HepG2 (cell line): Measurements from ENCODE around the gene TBC1D10B. TPM values are rescaled to one million over a fixed set of nuclear protein-coding genes. Genes with fewer than 3 reads are reported as not detected.

Experiments
- ATAC-seq: fragments of 200-7000 bp; cut with Tn5 transposase; 3 replicates; pipeline ENCODE4 v1.9.1; 2020; ENCODE audit warnings: mild to moderate bottlenecking, moderate library complexity
- BruUV-seq: library from RNA; stranded (reverse); fragments of 400-500 nt; replicated peaks from 2 replicates; lab custom pipeline; 2021; lab: Mats Ljungman, UMichigan
- CTCF ChIA-PET: fragments of 300-600 bp; formaldehyde crosslinking; extraction: SDS; loops from one replicate; lab custom pipeline; 2021; ENCODE audit warnings: low total read pairs, inconsistent platforms, low intra/inter-chr PET ratio; lab: Yijun Ruan, JAX
- POLR2A ChIA-PET: fragments of 350-600 bp; sonication (Branson Sonifier 250); formaldehyde crosslinking; loops from one replicate; lab custom pipeline; 2020; ENCODE audit warnings: antibody characterized with exemption, inconsistent platforms; lab: Yijun Ruan, JAX
- DNase-seq: peaks from one replicate; pipeline ENCODE4 v3.0.0-alpha.2; 2015; ENCODE audit warnings: low spot score
- FAIRE-seq: peaks from 3 replicates; lab custom pipeline; 2011; peaks lifted over from hg19 to GRCh38; lab: Jason Lieb, UNC
- H2AFZ ChIP-seq: one replicate; pipeline ENCODE4 v1.6.1; 2011; ENCODE audit warnings: low read length, inconsistent platforms
- H3K27ac ChIP-seq: fragments of 300-600 bp; 3 replicates; pipeline ENCODE4 v1.8.0; 2011; ENCODE audit warnings: mixed run types, mild to moderate bottlenecking, mixed read lengths, low read length, inconsistent platforms; ENCODE audit not compliant: insufficient read depth; ENCODE audit errors: extremely low read length
- H3K27me3 ChIP-seq, 2 experiments: fragments of 200-600 bp in 1 of 2; 2 replicates in 1 of 2; 3 replicates in 1 of 2; pipeline versions ENCODE4 v1.6.0 to v1.8.0; 2011; ENCODE audit warnings: low read length in 2 of 2, mild to moderate bottlenecking in 2 of 2, moderate library complexity in 2 of 2, inconsistent platforms in 1 of 2; ENCODE audit not compliant: insufficient read depth in 2 of 2, control insufficient read depth in 1 of 2
- H3K36me3 ChIP-seq, 2 experiments: fragments of 200-600 bp in 1 of 2; replicated peaks in 1 of 2; 2 replicates in 1 of 2; 3 replicates in 1 of 2; pipeline versions ENCODE4 v1.5.1 to v1.8.0; 2011; ENCODE audit warnings: low read length in 2 of 2, inconsistent platforms in 1 of 2; ENCODE audit not compliant: insufficient read depth in 2 of 2, control insufficient read depth in 1 of 2
- H3K4me1 ChIP-seq: 2 replicates; pipeline ENCODE4 v1.5.1; 2012; ENCODE audit warnings: low read length, inconsistent platforms; ENCODE audit not compliant: insufficient read depth
- H3K4me2 ChIP-seq: 2 replicates; pipeline ENCODE4 v1.6.0; 2011; ENCODE audit warnings: low read depth, low read length, inconsistent platforms
- H3K4me3 ChIP-seq, 3 experiments: fragments of 200-600 bp in 1 of 3; sonication (generic), shearing (Covaris generic) in 1 of 3; replicated peaks in 1 of 3; 2 replicates each; pipeline ENCODE4 v1.5.1; 2011 to 2016; ENCODE audit warnings: low read length in 3 of 3, inconsistent platforms in 2 of 3, low read depth in 2 of 3, mild to moderate bottlenecking in 2 of 3, control low read depth in 1 of 3, mixed read lengths in 1 of 3; ENCODE audit not compliant: insufficient read depth in 1 of 3
- H3K79me2 ChIP-seq: one replicate; pipeline ENCODE4 v1.6.1; 2011; ENCODE audit warnings: low read length, inconsistent platforms; ENCODE audit not compliant: insufficient read depth
- H3K9ac ChIP-seq: 2 replicates; pipeline ENCODE4 v1.6.0; 2011; ENCODE audit warnings: mild to moderate bottlenecking, low read depth, low read length, inconsistent platforms; ENCODE audit not compliant: insufficient read depth
- H3K9me3 ChIP-seq: 2 replicates; pipeline ENCODE4 v1.5.1; 2012; ENCODE audit warnings: mild to moderate bottlenecking, low read length
- H4K20me1 ChIP-seq: 2 replicates; pipeline ENCODE4 v1.6.0; 2011; ENCODE audit warnings: inconsistent platforms, mild to moderate bottlenecking, low read length, moderate library complexity; ENCODE audit not compliant: insufficient read depth
- FOXP1 ChIP-seq, 2 experiments: fragments of 450-650 bp in 1 of 2; IDR thresholded peaks; 2 replicates each; pipeline ENCODE4 v1.6.1; 2017 to 2018; ENCODE audit warnings: antibody characterized with exemption in 1 of 2
- KDM1A ChIP-seq: IDR thresholded peaks from 2 replicates; pipeline ENCODE4 v1.6.1; 2016; ENCODE audit warnings: missing compliant biosample characterization
- POLR2A ChIP-seq, 2 experiments: IDR thresholded peaks; 2 replicates each; pipeline ENCODE4 v1.6.1; 2011; ENCODE audit warnings: low read depth in 2 of 2, low read length in 2 of 2, mild to moderate bottlenecking in 1 of 2, moderate library complexity in 1 of 2; ENCODE audit not compliant: insufficient read depth in 1 of 2
- SIN3B ChIP-seq: fragments of 150-350 bp; IDR thresholded peaks from 2 replicates; pipeline ENCODE4 v1.6.1; 2014; ENCODE audit warnings: low read length
- SRF ChIP-seq: IDR thresholded peaks from 2 replicates; pipeline ENCODE4 v1.6.1; 2011; ENCODE audit warnings: mild to moderate bottlenecking, low read depth, low read length, moderate library complexity
- ZNF839 ChIP-seq: sonication (generic); formaldehyde crosslinking; IDR thresholded peaks from 2 replicates; pipeline ENCODE4 v1.4.0; 2020; ENCODE audit warnings: missing genetic modification reagents, mild to moderate bottlenecking, borderline replicate concordance
- WGBS: methylation state at CpG from one replicate; pipeline ENCODE4 v1.1.6; 2017; ENCODE audit warnings: low lambda C conversion rate; 5-methylcytosine and 5-hydroxymethylcytosine counted together
- in situ Hi-C: cut with HindIII; loops from 2 replicates; pipeline ENCODE4 v1.10.0; 2017; ENCODE audit warnings: low pct_unique_long_range_greater_than_20kb; ENCODE audit not compliant: extremely low pct_ligation_motif_present
- intact Hi-C: fragments of 100-400 bp; cut with micrococcal nuclease; formaldehyde crosslinking; loops from one replicate; pipeline ENCODE4 v1.10.0; 2022; ENCODE audit not compliant: unreplicated experiment
- polyA plus RNA-seq, 8 experiments: library from polyadenylated mRNA; depleted of rRNA in 3 of 8; stranded (reverse) in 7 of 8; unstranded in 1 of 8; fragments of >200 nt; fragmentation: Illumina TruSeq in 4 of 8; extraction: Trizol in 4 of 8; gene quantifications; 2 replicates each; pipeline versions ENCODE4 v1.2.1 to v1.2.3, GENCODE V29; 2011 to 2016; ENCODE audit warnings: low read depth in 4 of 8, missing spikeins in 1 of 8, mixed read lengths in 1 of 8; ENCODE audit not compliant: insufficient read depth in 1 of 8
- total RNA-seq, 5 experiments: library from RNA; depleted of rRNA; stranded (reverse); fragments of >200 nt; fragmentation: Illumina TruSeq; extraction: Trizol; gene quantifications; 2 replicates each; pipeline ENCODE4 v1.2.3, GENCODE V29; 2016; ENCODE audit warnings: low read depth in 1 of 5
- TF ChIP-seq, protein P1 (sequence below): IDR thresholded peaks from 2 replicates; pipeline ENCODE4 v1.6.1; 2012; ENCODE audit warnings: low read depth, low read length, improper control_type of control experiment
- TF ChIP-seq, protein P2 (sequence below): sonication (generic); formaldehyde crosslinking; IDR thresholded peaks from 2 replicates; pipeline ENCODE4 v1.5.0; 2020; ENCODE audit warnings: missing genetic modification reagents

TBC1D10B gene
- total and polyA plus RNA-seq, 2 of the 13 experiments (the other 11 are each of a cell fraction or from before 2014, with no cell fraction given), result 15.7 to 24.8 TPM

DNA sequence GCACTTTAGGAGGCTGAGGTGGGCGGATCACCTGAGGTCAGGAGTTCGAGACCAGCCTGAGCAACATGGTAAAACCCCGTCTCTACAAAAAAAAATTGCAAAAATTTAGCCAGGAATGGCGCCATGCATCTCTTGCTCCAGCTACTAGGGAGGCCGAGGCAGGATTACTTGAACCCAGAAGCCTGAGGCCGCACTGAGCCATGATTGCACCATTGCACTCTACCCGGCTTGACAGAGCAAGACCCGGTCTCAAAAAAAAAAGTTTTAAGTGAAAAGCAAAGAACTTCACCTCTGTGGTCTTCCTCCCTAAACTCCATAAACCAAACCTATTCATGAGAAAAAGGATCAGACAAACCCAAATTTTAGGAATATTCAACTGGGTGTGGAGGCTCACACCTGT, 22.2 kb downstream of the TBC1D10B start:
- ATAC-seq (no peak), DNase-seq (no peak), FAIRE-seq (no peak)
- Histone ChIP-seq H4K20me1 (no peaks in the 10 kb centered on the region), H3K4me3 (no peak overlapping the region), H3K4me2 (no peak overlapping the region), H2AFZ (no peak overlapping the region), H3K27me3 (no peaks in the 10 kb centered on the region; a peak in 1 of 5 replicates), H3K79me2 (no peaks in the 10 kb centered on the region), H3K4me1 (peaks cover 19% of the 10 kb centered on the region), H3K27ac (no peak overlapping the region), H3K36me3 (peaks cover 9 to 47% of the 10 kb centered on the region in 2 experiments), H3K9ac (no peak overlapping the region), H3K9me3 (no peaks in the 10 kb centered on the region)
- TF ChIP-seq SRF (no peak), FOXP1 (IDR thresholded peaks at IDR 0.05) (no peak), FOXP1 (CRISPR knock-in tag; IDR thresholded peaks at IDR 0.05) (no peak), SIN3B (no peak), ZNF839 (CRISPR knock-in tag) (no peak), POLR2A (IDR thresholded peaks at IDR 0.05; ENCODE audit: insufficient read depth in 1 of 2, low read depth in 2 of 2, low read length in 2 of 2) (0 out of 4 replicates have a peak, but pooled peaks of 1 of the 2 experiments have one; percentile 11), KDM1A (CRISPR knock-in tag) (no peak)
- TF ChIP-seq, protein P1, sequence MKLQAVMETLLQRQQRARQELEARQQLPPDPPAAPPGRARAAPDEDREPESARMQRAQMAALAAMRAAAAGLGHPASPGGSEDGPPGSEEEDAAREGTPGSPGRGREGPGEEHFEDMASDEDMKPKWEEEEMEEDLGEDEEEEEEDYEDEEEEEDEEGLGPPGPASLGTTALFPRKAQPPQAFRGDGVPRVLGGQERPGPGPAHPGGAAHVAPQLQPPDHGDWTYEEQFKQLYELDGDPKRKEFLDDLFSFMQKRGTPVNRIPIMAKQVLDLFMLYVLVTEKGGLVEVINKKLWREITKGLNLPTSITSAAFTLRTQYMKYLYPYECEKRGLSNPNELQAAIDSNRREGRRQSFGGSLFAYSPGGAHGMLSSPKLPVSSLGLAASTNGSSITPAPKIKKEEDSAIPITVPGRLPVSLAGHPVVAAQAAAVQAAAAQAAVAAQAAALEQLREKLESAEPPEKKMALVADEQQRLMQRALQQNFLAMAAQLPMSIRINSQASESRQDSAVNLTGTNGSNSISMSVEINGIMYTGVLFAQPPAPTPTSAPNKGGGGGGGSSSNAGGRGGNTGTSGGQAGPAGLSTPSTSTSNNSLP, result no peak
- TF ChIP-seq, protein P2, sequence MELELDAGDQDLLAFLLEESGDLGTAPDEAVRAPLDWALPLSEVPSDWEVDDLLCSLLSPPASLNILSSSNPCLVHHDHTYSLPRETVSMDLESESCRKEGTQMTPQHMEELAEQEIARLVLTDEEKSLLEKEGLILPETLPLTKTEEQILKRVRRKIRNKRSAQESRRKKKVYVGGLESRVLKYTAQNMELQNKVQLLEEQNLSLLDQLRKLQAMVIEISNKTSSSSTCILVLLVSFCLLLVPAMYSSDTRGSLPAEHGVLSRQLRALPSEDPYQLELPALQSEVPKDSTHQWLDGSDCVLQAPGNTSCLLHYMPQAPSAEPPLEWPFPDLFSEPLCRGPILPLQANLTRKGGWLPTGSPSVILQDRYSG (CRISPR knock-in tag), result no peak
- CTCF ChIA-PET, result no interaction called here
- WGBS, result 98% methylated on average over 8 of the region's 8 CpGs
- in situ Hi-C loops, result loop anchor here (25.0 kb wide), 1 partner anchor 761 kb away; no protein-coding TSS in a partner anchor
- POLR2A ChIA-PET, result no interaction called here
- intact Hi-C loops, result no loop called here
- no TSS peak for BruUV-seq
